Caco-2 (cell line): ENCODE measurements around the gene OTOGL. TPM values are rescaled to one million over a fixed set of nuclear protein-coding genes. Genes with fewer than 3 reads are reported as not detected.
A peak's percentile ranks its signal among the peaks of the same experiment; 100 is the strongest.
"Not testable (repeated sequence)": the region's sequence is repeated elsewhere in the genome, so short reads cannot be mapped to it uniquely, and the experiment has no call there.

Source experiments
- BruUV-seq: library from RNA; stranded (reverse); fragments of 400-500 nt; replicated peaks from 2 replicates; lab custom pipeline; 2021; lab: Mats Ljungman, UMichigan
- CTCF ChIA-PET: fragments of 300-600 bp; sonication (Branson Sonifier 250); formaldehyde crosslinking; loops from one replicate; lab custom pipeline; 2022; ENCODE audit warnings: antibody characterized with exemption; lab: Charles Lee
- POLR2A ChIA-PET: fragments of 300-600 bp; sonication (Branson Sonifier 250); formaldehyde crosslinking; loops from one replicate; lab custom pipeline; 2022; ENCODE audit warnings: antibody characterized with exemption; lab: Charles Lee
- DNase-seq, 2 experiments: peaks; one replicate each; pipeline versions ENCODE4 v3.0.0 to v3.0.0-alpha.2; 2020 to 2022
- H3K27me3 ChIP-seq: replicated peaks from 2 replicates; pipeline ENCODE4 v1.6.0; 2011; ENCODE audit warnings: low read length; ENCODE audit not compliant: control insufficient read depth, insufficient read depth
- H3K36me3 ChIP-seq: 2 replicates; pipeline ENCODE4 v1.5.1; 2011; ENCODE audit warnings: low read length; ENCODE audit not compliant: control insufficient read depth, insufficient read depth
- H3K4me1 ChIP-seq: fragments of 250-450 bp; sonication (Bioruptor Pico); 2 replicates; pipeline ENCODE4 v1.5.1; 2020; ENCODE audit warnings: mild to moderate bottlenecking
- H3K4me3 ChIP-seq: 2 replicates; pipeline ENCODE4 v1.5.1; 2011; ENCODE audit warnings: low read depth, mild to moderate bottlenecking, control low read depth, low read length
- H3K9me3 ChIP-seq: fragments of 250-450 bp; sonication (Bioruptor Pico); 2 replicates; pipeline ENCODE4 v1.5.1; 2020; ENCODE audit warnings: mild to moderate bottlenecking, moderate library complexity
- H3K27ac Mint-ChIP-seq: one replicate; pipeline ENCODE4 v1.8.0; 2022; ENCODE audit warnings: mixed read lengths; ENCODE audit not compliant: unreplicated experiment
- H3K27me3 Mint-ChIP-seq: one replicate; pipeline ENCODE4 v1.8.0; 2022; ENCODE audit warnings: mixed read lengths; ENCODE audit not compliant: insufficient read depth, unreplicated experiment
- H3K36me3 Mint-ChIP-seq: one replicate; pipeline ENCODE4 v1.8.0; 2022; ENCODE audit warnings: mild to moderate bottlenecking, mixed read lengths; ENCODE audit not compliant: insufficient read depth, unreplicated experiment
- H3K4me1 Mint-ChIP-seq: one replicate; pipeline ENCODE4 v1.8.0; 2022; ENCODE audit warnings: low read depth, mixed read lengths; ENCODE audit not compliant: unreplicated experiment
- H3K4me3 Mint-ChIP-seq: one replicate; pipeline ENCODE4 v1.8.0; 2022; ENCODE audit warnings: mild to moderate bottlenecking, moderate library complexity, mixed read lengths; ENCODE audit not compliant: unreplicated experiment
- H3K9me3 Mint-ChIP-seq: one replicate; pipeline ENCODE4 v1.8.0; 2022; ENCODE audit warnings: mixed read lengths; ENCODE audit not compliant: unreplicated experiment
- intact Hi-C: fragments of 100-400 bp; cut with micrococcal nuclease; formaldehyde crosslinking; loops from one replicate; pipeline ENCODE4 v1.10.0; 2022; ENCODE audit not compliant: unreplicated experiment
- total RNA-seq: library from RNA; stranded (reverse); gene quantifications from 2 replicates; pipeline ENCODE4 v1.2.3, GENCODE V29; 2022
- TF ChIP-seq, protein P1 (sequence below), 2 experiments: fragments of 200-600 bp in 1 of 2; IDR thresholded peaks; 1 replicate in 1 of 2; 2 replicates in 1 of 2; pipeline versions ENCODE4 v1.5.1 to v1.8.0; 2011 to 2022; ENCODE audit warnings: antibody characterized with exemption in 1 of 2, control low read depth in 1 of 2, inconsistent platforms in 1 of 2, low read depth in 1 of 2, low read length in 1 of 2, mild to moderate bottlenecking in 1 of 2, moderate library complexity in 1 of 2; ENCODE audit not compliant: insufficient read depth in 1 of 2, severe bottlenecking in 1 of 2, unreplicated experiment in 1 of 2

The OTOGL gene
- total RNA-seq, 1 experiment from 2014 or later = 0.39 TPM

- H3K9me3 Mint-ChIP-seq = no peaks in the 10 kb centered on the region
- H3K27me3 Mint-ChIP-seq = no peaks in the 10 kb centered on the region
- BruUV-seq = no TSS peak
- CTCF ChIA-PET = no interaction called here
- DNase-seq = peak in 1 of 2 experiments; percentile 47
- H3K4me3 Mint-ChIP-seq = no peak overlapping the region
- H3K9me3 ChIP-seq = no peaks in the 10 kb centered on the region
- peaks cover 24% of the 10 kb centered on the region for H3K4me1 Mint-ChIP-seq
- H3K4me3 ChIP-seq = no peak overlapping the region
- peaks cover 29% of the 10 kb centered on the region for H3K4me1 ChIP-seq
- intact Hi-C loops = no loop called here
- no peaks in the 10 kb centered on the region for H3K36me3 ChIP-seq
- TF ChIP-seq, protein P1, sequence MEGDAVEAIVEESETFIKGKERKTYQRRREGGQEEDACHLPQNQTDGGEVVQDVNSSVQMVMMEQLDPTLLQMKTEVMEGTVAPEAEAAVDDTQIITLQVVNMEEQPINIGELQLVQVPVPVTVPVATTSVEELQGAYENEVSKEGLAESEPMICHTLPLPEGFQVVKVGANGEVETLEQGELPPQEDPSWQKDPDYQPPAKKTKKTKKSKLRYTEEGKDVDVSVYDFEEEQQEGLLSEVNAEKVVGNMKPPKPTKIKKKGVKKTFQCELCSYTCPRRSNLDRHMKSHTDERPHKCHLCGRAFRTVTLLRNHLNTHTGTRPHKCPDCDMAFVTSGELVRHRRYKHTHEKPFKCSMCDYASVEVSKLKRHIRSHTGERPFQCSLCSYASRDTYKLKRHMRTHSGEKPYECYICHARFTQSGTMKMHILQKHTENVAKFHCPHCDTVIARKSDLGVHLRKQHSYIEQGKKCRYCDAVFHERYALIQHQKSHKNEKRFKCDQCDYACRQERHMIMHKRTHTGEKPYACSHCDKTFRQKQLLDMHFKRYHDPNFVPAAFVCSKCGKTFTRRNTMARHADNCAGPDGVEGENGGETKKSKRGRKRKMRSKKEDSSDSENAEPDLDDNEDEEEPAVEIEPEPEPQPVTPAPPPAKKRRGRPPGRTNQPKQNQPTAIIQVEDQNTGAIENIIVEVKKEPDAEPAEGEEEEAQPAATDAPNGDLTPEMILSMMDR (IDR thresholded peaks at IDR 0.05; ENCODE audit: insufficient read depth in 1 of 2, low read depth in 1 of 2, low read length in 1 of 2, severe bottlenecking in 1 of 2, unreplicated experiment in 1 of 2) = no peak
- H3K27me3 ChIP-seq = no peaks in the 10 kb centered on the region
- no peaks in the 10 kb centered on the region for H3K36me3 Mint-ChIP-seq
- POLR2A ChIA-PET = no interaction called here
- peak overlapping the region; percentile 22 for H3K27ac Mint-ChIP-seq
These were observed 113.8 kb downstream of the OTOGL start for GRCh38 chr12:80212938-80213645.

- Mint-ChIP-seq H3K4me1 (peaks cover 24% of the 10 kb centered on the region), H3K27me3 (no peaks in the 10 kb centered on the region), H3K36me3 (no peaks in the 10 kb centered on the region), H3K4me3 (no peak overlapping the region), H3K27ac (peak overlapping the region; percentile 22), H3K9me3 (no peaks in the 10 kb centered on the region)
- H3K9me3 ChIP-seq = no peaks in the 10 kb centered on the region
- CTCF ChIA-PET = no interaction called here
- no peaks in the 10 kb centered on the region for H3K27me3 ChIP-seq
- no peak overlapping the region for H3K4me3 ChIP-seq
- no TSS peak for BruUV-seq
- TF ChIP-seq, protein P1 (IDR thresholded peaks at IDR 0.05; ENCODE audit: insufficient read depth in 1 of 2, low read depth in 1 of 2, low read length in 1 of 2, severe bottlenecking in 1 of 2, unreplicated experiment in 1 of 2) = no peak
- intact Hi-C loops = no loop called here
- POLR2A ChIA-PET = no interaction called here
- H3K4me1 ChIP-seq = peaks cover 34% of the 10 kb centered on the region
- no peaks in the 10 kb centered on the region for H3K36me3 ChIP-seq
- DNase-seq = no peak
These were observed 114.5 kb downstream of the OTOGL start for GRCh38 chr12:80213871-80214270.

DNA sequence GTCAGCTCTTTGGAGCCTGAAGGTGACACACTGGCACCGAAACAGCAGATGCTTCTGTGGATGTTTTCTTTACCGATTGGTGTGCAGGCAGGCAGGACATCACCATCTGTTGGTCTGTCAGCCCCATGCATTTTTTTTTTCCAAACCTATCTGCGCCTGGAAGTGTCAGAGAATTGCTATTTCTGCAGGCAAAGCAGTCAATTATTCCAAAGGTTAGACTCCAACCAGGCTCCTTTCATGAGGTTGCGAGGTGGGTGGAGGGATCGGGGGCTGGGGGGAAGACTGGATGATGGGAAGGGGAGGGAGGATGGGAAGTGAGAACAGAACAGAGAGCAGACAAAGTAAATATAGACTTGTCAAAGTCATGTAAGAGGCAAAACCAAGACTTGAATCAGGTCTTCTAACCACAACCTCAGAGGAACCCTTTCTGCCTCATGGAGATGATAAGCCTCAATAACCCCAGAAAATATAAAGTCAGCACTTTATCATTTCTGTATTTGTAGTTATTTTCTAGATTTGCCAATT, 117.7 kb downstream of the OTOGL start:
- intact Hi-C loops = no loop called here
- TF ChIP-seq, protein P1 (IDR thresholded peaks at IDR 0.05; ENCODE audit: insufficient read depth in 1 of 2, low read depth in 1 of 2, low read length in 1 of 2, severe bottlenecking in 1 of 2, unreplicated experiment in 1 of 2) = no peak
- H3K27me3 Mint-ChIP-seq = no peaks in the 10 kb centered on the region
- Histone ChIP-seq H3K36me3 (no peaks in the 10 kb centered on the region), H3K27me3 (no peaks in the 10 kb centered on the region), H3K4me3 (no peak overlapping the region), H3K4me1 (peaks cover 48% of the 10 kb centered on the region), H3K9me3 (no peaks in the 10 kb centered on the region)
- ChIA-PET POLR2A (no interaction called here), CTCF (no interaction called here)
- no peak overlapping the region for H3K27ac Mint-ChIP-seq
- H3K9me3 Mint-ChIP-seq = no peaks in the 10 kb centered on the region
- no peak overlapping the region for H3K4me3 Mint-ChIP-seq
- H3K36me3 Mint-ChIP-seq = no peaks in the 10 kb centered on the region
- H3K4me1 Mint-ChIP-seq = peaks cover 31% of the 10 kb centered on the region
- no TSS peak for BruUV-seq
- peak in 1 of 2 experiments; percentile 38 for DNase-seq

GRCh38 chr12:80218925-80219324, 119.6 kb downstream of the OTOGL start:
- Mint-ChIP-seq H3K4me3 (peak overlapping the region; percentile 53), H3K4me1 (peaks cover 21% of the 10 kb centered on the region)
- CTCF ChIA-PET = interaction anchor here (0.9 to 2.3 kb wide), 2 partner anchors 23 to 51 kb away, joined by 8 to 19 read pairs; no protein-coding TSS in a partner anchor
- POLR2A ChIA-PET = interaction anchor here (0.6 kb wide), 1 partner anchor 19 kb away, joined by 4 read pairs; no protein-coding TSS in a partner anchor
- peak in 1 of 2 experiments; percentile 49 for DNase-seq
- not testable (repeated sequence) for H3K36me3 ChIP-seq, BruUV-seq, H3K27me3 Mint-ChIP-seq, H3K9me3 ChIP-seq, H3K27me3 ChIP-seq, H3K9me3 Mint-ChIP-seq, H3K27ac Mint-ChIP-seq, H3K4me3 ChIP-seq, H3K36me3 Mint-ChIP-seq
- H3K4me1 ChIP-seq = peaks cover 36% of the 10 kb centered on the region
- intact Hi-C loops = loop anchor here (1.0 kb wide), 3 partner anchors 16 to 24 kb away; no protein-coding TSS in a partner anchor
